ENCODE measurements around the gene GRM7.

GRCh38 chr3:7456386-7456785 is 595.5 kb downstream of the GRM7 start:
- no peak for TF ChIP-seq CTCF (conservative IDR thresholded peaks at IDR 0.05; ENCODE audit: low read depth, low read length)
- no peak for TF ChIP-seq RFX5 (IDR thresholded peaks at IDR 0.05; ENCODE audit: low read depth, low read length)
- TF ChIP-seq SMC3 (IDR thresholded peaks at IDR 0.05; ENCODE audit: low read depth, low read length), result no peak
- TF ChIP-seq RAD21 (IDR thresholded peaks at IDR 0.05; ENCODE audit: low read length), result no peak
- no peak for TF ChIP-seq CEBPB (IDR thresholded peaks at IDR 0.05; ENCODE audit: low read depth, low read length)
- TF ChIP-seq POLR2A (IDR thresholded peaks at IDR 0.05; ENCODE audit: low read depth, low read length), result no peak
- TF ChIP-seq USF2 (IDR thresholded peaks at IDR 0.05; ENCODE audit: low read depth, low read length), result no peak
- TF ChIP-seq RCOR1 (IDR thresholded peaks at IDR 0.05; ENCODE audit: insufficient replicate concordance, low read length), result no peak
- no peak for TF ChIP-seq NFE2L2 (IDR thresholded peaks at IDR 0.05; ENCODE audit: low read depth, low read length)
- TF ChIP-seq ELK1 (IDR thresholded peaks at IDR 0.05; ENCODE audit: borderline replicate concordance, low read depth, low read length), result no peak
- TF ChIP-seq MXI1 (IDR thresholded peaks at IDR 0.05; ENCODE audit: borderline replicate concordance, low read depth, low read length), result no peak

Data from IMR-90 (cell line).